NT2/D1 (cell line): ENCODE results near the gene ANK2.

Source experiments
- DNase-seq: peaks from one replicate; pipeline ENCODE4 v3.0.0-alpha.2; 2011; ENCODE audit warnings: low read depth, low spot score
- H3K27me3 ChIP-seq: 2 replicates; pipeline ENCODE4 v1.6.0; 2011; ENCODE audit warnings: mild to moderate bottlenecking; ENCODE audit not compliant: insufficient read length, insufficient read depth
- H3K36me3 ChIP-seq: 2 replicates; pipeline ENCODE4 v1.6.1; 2011; ENCODE audit warnings: mild to moderate bottlenecking, low read length, mixed read lengths; ENCODE audit not compliant: insufficient read depth, insufficient read length
- H3K4me1 ChIP-seq: 2 replicates; pipeline ENCODE4 v1.5.1; 2011; ENCODE audit not compliant: insufficient read depth, insufficient read length
- H3K4me3 ChIP-seq: 2 replicates; pipeline ENCODE4 v1.5.1; 2011; ENCODE audit warnings: low read depth; ENCODE audit not compliant: insufficient read length
- H3K9ac ChIP-seq: 2 replicates; pipeline ENCODE4 v1.6.0; 2011; ENCODE audit warnings: low read depth; ENCODE audit not compliant: insufficient read length
- H3K9me3 ChIP-seq: 2 replicates; pipeline ENCODE4 v1.5.1; 2011; ENCODE audit warnings: mild to moderate bottlenecking, low read length; ENCODE audit not compliant: insufficient read depth
- SUZ12 ChIP-seq: IDR thresholded peaks from 2 replicates; pipeline ENCODE4 v1.6.1; 2011; ENCODE audit not compliant: insufficient read length, insufficient read depth; ENCODE audit errors: extremely low read depth
- YY1 ChIP-seq: IDR thresholded peaks from 2 replicates; pipeline ENCODE4 v1.6.1; 2011; ENCODE audit not compliant: insufficient read length, insufficient read depth
- ZNF274 ChIP-seq: IDR thresholded peaks from 2 replicates; pipeline ENCODE4 v1.6.1; 2011; ENCODE audit warnings: mild to moderate bottlenecking, low read depth, low read length

Gene ANK2

DNA sequence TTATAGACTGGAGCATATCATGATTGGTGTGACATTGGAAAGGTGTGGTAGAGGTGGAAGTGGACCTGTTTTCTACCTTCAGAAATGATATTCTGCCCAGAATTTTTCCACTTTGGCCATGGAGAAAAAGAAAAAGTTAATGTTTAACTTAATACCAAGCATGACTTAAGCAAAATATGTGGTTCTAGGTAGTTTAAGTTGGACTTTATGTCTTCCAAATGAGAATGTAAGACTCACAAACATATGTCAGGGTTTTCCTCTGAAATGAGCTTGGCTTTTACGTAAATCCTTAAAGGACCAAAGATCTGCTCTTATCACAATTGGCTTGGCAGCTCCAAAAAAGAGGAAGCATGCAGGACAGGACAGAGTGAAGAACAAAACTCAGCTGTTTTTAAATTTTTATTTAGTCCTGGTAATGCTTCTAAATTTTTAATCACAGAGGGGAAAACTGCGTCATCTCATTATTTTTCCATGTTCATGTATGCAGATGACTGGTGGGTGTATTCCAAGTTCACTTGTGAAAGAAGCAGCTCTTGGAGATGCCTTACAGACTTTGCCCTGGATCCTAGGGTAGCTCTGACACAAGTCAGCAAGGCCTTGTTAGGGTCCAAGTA is 98.2 kb downstream of the ANK2 start:
- no peak overlapping the region for H3K4me3 ChIP-seq
- no peak for DNase-seq
- TF ChIP-seq ZNF274 (no peak), SUZ12 (no peak), YY1 (no peak)
- H3K27me3 ChIP-seq: no peaks in the 10 kb centered on the region
- H3K4me1 ChIP-seq: peaks cover 3% of the 10 kb centered on the region
- no peaks in the 10 kb centered on the region for H3K9me3 ChIP-seq
- no peaks in the 10 kb centered on the region for H3K36me3 ChIP-seq
- H3K9ac ChIP-seq: no peak overlapping the region

DNA sequence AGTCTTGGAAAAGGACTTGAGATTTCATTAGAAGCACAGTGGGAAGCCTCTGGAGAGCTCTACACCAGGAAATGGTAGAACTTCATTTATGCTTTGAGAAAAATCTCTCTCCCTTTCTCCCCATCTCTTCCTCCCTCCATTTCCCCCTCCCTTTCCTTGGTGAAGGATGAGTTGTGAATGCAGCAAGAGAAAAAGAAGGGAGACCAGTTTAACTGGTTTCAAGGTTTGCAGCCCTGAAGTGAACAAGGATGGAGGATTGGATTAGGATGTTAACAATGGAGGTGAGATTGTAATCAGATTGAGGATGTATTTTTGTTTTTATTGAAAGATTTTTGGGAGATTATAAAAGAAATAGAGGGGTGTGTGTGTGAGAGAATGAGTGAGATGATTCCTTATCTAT is 99.5 kb downstream of the ANK2 start:
- Histone ChIP-seq H3K9me3 (no peaks in the 10 kb centered on the region), H3K36me3 (no peaks in the 10 kb centered on the region), H3K4me3 (no peak overlapping the region), H3K9ac (no peak overlapping the region), H3K4me1 (peaks cover 3% of the 10 kb centered on the region), H3K27me3 (no peaks in the 10 kb centered on the region)
- no peak for TF ChIP-seq YY1
- no peak for TF ChIP-seq ZNF274
- no peak for TF ChIP-seq SUZ12
- no peak for DNase-seq

DNA sequence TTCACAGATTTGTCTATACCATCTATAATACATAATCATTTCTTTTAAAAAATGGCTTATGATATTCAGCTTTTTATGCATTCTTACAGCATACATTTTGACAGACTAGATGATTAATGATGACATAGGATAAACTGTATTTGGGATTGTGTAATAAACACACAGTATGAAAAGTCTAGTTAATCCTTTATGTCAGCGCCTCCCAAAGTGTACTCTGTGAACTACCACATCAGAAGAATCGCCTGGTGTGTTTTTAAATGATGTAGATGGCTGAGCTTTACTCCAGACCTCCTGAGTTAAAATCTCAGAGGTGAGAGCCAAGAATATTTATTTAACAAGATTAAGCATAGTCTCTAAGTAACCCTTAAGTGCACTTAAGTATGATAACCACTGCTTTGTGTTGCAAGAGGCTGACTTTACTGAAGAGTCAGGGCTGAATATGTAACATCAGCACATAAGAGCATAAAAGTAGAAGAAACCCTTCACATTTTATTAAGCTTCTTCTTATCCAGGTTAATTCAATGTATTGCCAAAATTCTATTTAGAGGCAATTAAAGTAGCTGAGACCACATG is 104.2 kb downstream of the ANK2 start:
- H3K4me3 ChIP-seq: no peak overlapping the region
- no peak for DNase-seq
- H3K9me3 ChIP-seq: no peaks in the 10 kb centered on the region
- H3K27me3 ChIP-seq: no peaks in the 10 kb centered on the region
- no peaks in the 10 kb centered on the region for H3K36me3 ChIP-seq
- H3K4me1 ChIP-seq: no peaks in the 10 kb centered on the region
- H3K9ac ChIP-seq: no peak overlapping the region
- TF ChIP-seq ZNF274 (no peak), YY1 (no peak), SUZ12 (no peak)

DNA sequence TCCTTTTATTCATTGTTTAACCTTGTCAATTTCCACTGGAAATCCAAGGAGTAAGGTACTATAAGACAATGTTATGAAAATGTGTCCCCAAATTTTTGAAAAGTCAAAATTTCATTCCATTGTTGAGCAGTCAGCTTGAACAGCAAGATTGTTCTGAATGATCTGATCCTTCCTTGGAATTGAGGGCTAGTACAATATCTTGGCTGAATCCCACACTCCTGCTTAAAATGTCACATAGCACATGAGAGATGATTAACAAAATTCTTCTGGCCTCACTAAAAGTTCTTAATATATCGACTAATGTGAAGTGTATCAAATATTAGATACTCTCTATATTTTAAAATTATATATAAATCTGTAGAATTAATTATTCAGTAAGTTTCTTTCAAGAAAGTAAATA is 104.8 kb downstream of the ANK2 start:
- H3K4me3 ChIP-seq: no peak overlapping the region
- H3K9me3 ChIP-seq: no peaks in the 10 kb centered on the region
- H3K4me1 ChIP-seq: no peaks in the 10 kb centered on the region
- TF ChIP-seq ZNF274 (no peak), SUZ12 (no peak), YY1 (no peak)
- H3K36me3 ChIP-seq: no peaks in the 10 kb centered on the region
- no peak overlapping the region for H3K9ac ChIP-seq
- H3K27me3 ChIP-seq: no peaks in the 10 kb centered on the region
- no peak for DNase-seq

DNA sequence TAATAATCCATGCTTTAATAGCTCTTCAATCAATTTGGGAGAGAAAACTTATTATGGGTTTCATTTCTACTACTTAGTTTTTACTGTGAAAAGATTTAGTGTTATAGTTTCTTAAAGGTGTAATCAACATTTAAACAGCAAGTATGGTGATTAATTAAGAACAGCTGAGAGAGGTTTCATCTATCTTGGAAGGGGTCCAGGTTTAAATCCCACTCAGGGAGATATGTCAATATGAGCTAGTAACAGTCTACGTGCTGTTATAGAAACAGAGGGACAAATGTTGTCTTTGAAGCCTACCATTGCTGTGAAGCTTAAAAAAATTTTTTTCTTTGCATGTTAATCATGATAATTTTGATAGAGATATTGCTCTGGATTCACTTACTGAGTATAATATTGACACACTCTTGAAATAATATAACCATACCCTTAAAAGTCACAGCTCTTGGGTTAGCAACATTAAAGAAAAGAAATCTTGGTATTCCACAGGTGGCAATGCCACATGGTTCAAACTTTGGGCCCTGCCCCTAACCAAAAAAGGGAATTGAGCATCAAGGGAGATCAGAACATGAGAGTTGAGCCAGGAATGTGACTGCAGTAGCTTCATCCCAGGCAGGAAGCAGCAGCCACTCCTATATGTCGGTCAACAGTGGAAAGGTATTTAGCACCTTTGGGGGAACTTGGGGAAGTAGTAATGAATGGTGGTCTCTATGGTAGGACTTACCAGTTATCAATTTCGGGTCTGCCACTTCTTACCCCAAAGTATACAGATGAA is 107.8 kb downstream of the ANK2 start:
- no peak for DNase-seq
- no peak overlapping the region for H3K4me3 ChIP-seq
- H3K4me1 ChIP-seq: no peaks in the 10 kb centered on the region
- H3K9me3 ChIP-seq: no peaks in the 10 kb centered on the region
- H3K27me3 ChIP-seq: no peaks in the 10 kb centered on the region
- H3K9ac ChIP-seq: no peak overlapping the region
- TF ChIP-seq SUZ12 (no peak), YY1 (no peak), ZNF274 (no peak)
- H3K36me3 ChIP-seq: no peaks in the 10 kb centered on the region

DNA sequence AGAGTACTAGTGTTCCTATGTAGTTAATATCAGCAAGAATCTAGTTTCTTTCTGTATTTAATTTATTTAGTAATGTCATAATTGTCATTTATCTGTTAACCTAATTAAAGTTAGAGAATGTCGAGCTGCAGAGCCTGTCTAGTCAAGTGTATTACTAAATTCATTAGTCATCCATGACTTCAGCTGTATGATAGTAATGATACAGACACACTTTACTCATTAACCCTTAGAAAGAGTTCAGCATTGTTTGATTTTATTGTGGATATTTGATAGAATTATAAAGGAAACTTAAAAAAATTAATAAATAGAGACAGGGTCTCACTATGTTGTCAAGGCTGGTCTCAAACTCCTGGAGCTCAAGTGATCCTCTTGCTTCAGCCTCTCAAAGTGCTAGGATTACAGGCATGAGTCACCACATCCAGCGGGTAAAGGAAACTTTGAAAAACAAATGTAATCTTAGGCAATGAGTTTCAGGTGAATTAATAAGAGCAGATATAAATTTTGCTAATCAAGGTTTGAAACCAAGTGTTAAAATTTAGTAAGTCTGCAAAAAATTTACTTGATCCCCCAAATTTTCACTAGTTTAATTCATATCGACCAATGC is 110.6 kb downstream of the ANK2 start:
- no peaks in the 10 kb centered on the region for H3K36me3 ChIP-seq
- no peak overlapping the region for H3K4me3 ChIP-seq
- H3K4me1 ChIP-seq: no peaks in the 10 kb centered on the region
- H3K9me3 ChIP-seq: no peaks in the 10 kb centered on the region
- H3K9ac ChIP-seq: no peak overlapping the region
- no peaks in the 10 kb centered on the region for H3K27me3 ChIP-seq
- no peak for DNase-seq
- TF ChIP-seq SUZ12 (no peak), YY1 (no peak), ZNF274 (no peak)

DNA sequence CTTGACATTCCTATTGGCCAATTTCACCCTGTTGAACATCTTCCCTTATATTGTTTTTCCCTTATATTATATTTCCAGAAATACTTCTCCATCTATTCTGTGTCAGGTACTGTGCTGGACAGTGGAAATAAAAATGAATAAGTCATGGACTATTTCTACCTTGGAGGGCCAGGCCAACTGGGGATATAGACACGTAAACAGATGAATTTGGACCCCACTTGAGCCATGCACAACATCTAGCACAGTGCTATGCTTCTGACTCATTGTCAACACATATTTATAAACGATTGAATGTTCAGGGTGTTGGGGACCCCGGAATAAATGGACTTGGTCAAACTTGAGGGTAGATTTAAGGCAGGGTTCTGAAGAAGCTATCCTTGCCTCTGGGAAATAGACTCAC is 111.1 kb downstream of the ANK2 start:
- Histone ChIP-seq H3K9ac (no peak overlapping the region), H3K4me3 (no peak overlapping the region), H3K36me3 (no peaks in the 10 kb centered on the region), H3K9me3 (no peaks in the 10 kb centered on the region), H3K27me3 (no peaks in the 10 kb centered on the region), H3K4me1 (no peaks in the 10 kb centered on the region)
- TF ChIP-seq SUZ12 (no peak), ZNF274 (no peak), YY1 (no peak)
- DNase-seq: no peak
